ENCODE data around the gene DNAJC1.
"Not testable (repeated sequence)": the region's sequence is repeated elsewhere in the genome, so short reads cannot be mapped to it uniquely, and the experiment has no call there.

Gene DNAJC1

DNA sequence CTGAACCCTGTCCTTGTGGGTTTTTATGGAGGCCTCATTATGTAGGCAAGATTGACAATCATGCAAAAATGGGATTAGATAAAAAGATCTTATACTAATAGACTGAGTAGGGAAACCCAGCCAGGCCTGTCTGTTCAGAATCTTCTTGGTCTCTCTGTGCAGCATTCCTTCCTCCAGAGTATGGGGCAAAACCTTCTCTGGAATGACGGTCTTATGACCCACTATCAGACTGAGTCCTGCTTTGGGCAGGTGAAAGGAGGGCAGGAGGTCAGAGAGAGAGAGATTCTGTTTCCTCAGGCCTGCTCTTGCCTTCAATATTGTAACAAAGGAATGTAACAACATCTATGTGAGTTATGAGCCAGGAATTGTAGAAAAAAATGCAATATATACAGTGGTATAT lies 182.6 kb downstream of the DNAJC1 start:
- DNase-seq (ENCODE audit: extremely low read depth, low read depth): no peak
- no peak for TF ChIP-seq CTCF (IDR thresholded peaks at IDR 0.05; ENCODE audit: low read depth, low read length, missing control alignments)
- H3K4me3 ChIP-seq (replicated peaks; ENCODE audit: low read depth, low read length): no peak overlapping the region

DNA sequence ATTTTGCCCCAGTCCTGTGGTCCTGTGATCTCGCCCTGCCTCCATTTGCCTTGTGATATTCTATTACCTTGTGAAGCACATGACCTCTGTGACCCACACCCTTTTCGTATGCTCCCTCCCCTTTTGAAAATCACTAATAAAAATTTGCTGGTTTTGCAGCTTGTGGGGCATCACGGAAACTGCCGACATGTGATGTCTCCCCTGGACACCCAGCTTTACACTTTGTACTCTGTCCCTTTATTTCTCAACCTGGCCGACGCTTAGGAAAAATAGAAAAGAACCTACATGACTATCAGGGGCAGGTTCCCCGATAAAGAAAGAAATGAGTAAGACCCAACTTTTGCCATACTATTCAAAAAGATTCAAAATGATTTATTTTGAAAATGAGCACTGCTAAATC lies 185.1 kb downstream of the DNAJC1 start:
- DNase-seq (ENCODE audit: extremely low read depth, low read depth); H3K4me3 ChIP-seq (replicated peaks; ENCODE audit: low read depth, low read length): not testable (repeated sequence)

GRCh38 chr10:21814866-21815265 lies 188.7 kb downstream of the DNAJC1 start:
- H3K4me3 ChIP-seq (replicated peaks; ENCODE audit: low read depth, low read length): no peak overlapping the region
- DNase-seq (ENCODE audit: extremely low read depth, low read depth): no peak
- no peak for TF ChIP-seq CTCF (IDR thresholded peaks at IDR 0.05; ENCODE audit: low read depth, low read length, missing control alignments)

DNA sequence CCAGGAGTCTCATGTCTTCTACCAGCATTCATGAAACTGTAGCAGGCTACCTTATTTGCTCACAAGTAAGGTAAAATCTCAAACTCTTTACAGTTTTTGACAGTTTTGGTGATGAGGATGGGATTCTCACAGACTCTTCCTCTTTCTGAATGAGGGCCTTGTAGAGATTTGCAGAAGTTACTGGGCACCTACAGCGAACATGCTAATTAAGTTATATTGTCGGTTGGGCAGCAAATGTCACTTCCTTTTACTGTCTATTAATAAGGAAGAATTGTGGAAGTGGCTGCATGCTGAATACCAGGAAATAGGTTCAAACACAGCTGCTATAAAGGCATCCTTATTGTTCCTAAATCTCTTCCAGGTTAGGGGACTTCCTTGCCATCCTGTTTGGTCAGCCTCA lies 189.6 kb downstream of the DNAJC1 start:
- no peak for TF ChIP-seq CTCF (IDR thresholded peaks at IDR 0.05; ENCODE audit: low read depth, low read length, missing control alignments)
- H3K4me3 ChIP-seq (replicated peaks; ENCODE audit: low read depth, low read length): no peak overlapping the region
- no peak for DNase-seq (ENCODE audit: extremely low read depth, low read depth)

GRCh38 chr10:21811245-21811585 lies 192.3 kb downstream of the DNAJC1 start:
- DNase-seq (ENCODE audit: extremely low read depth, low read depth): no peak
- TF ChIP-seq CTCF (IDR thresholded peaks at IDR 0.05; ENCODE audit: low read depth, low read length, missing control alignments): no peak

DNA sequence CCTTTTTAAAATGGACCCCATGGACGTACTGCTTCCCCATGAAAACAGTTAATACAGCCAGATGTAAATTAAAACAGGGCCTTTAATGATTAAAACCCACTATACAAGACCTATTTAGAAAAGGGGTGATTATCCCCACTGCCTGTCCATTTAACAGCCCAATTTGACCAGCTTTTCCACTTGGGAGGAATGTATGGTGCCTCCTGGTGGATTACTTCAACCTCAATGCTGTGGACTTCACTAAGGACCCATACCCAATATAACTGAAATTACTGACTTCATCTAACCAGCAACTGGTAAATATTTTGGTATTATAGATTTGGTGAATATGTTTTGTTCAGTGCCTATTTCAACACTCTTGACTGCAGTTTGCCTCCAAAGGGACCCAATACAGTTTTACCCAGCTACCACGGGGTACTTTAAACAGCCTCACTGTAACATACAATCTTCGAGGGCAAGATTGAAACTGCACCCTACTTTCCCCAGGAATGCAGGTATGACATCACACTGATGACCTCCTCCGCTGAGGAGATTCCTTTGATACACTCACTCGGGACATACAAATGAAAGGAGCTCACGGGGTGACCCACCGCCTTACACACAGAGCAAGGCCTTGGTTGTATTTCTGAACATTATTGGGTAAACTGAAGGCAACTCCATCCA lies 192.8 kb downstream of the DNAJC1 start:
- no peak overlapping the region for H3K4me3 ChIP-seq (replicated peaks; ENCODE audit: low read depth, low read length)
- no peak for TF ChIP-seq CTCF (IDR thresholded peaks at IDR 0.05; ENCODE audit: low read depth, low read length, missing control alignments)
- DNase-seq (ENCODE audit: extremely low read depth, low read depth): no peak

More at GRCh38 chr10:21811245-21811585, 192.3 kb downstream of the DNAJC1 start:
- H3K4me3 ChIP-seq (replicated peaks; ENCODE audit: low read depth, low read length): no peak overlapping the region

GRCh38 chr10:21808550-21808949 lies 195.0 kb downstream of the DNAJC1 start:
- no peak overlapping the region for H3K4me3 ChIP-seq (replicated peaks; ENCODE audit: low read depth, low read length)
- TF ChIP-seq CTCF (IDR thresholded peaks at IDR 0.05; ENCODE audit: low read depth, low read length, missing control alignments): no peak
- no peak for DNase-seq (ENCODE audit: extremely low read depth, low read depth)
